Effector CD8-positive, alpha-beta T cell (primary cell): ENCODE data around the gene LYPLA2.
"Not testable (repeated sequence)": the region's sequence is repeated elsewhere in the genome, so short reads cannot be mapped to it uniquely, and the experiment has no call there.

ENCODE experiments used
- DNase-seq: peaks from one replicate; lab custom pipeline; 2025; lab: John Stamatoyannopoulos, UW

LYPLA2 gene

GRCh38 chr1:23801338-23801748 lies 10.4 kb downstream of the LYPLA2 start:
- no peak for DNase-seq

GRCh38 chr1:23801876-23802275 lies 10.9 kb downstream of the LYPLA2 start:
- DNase-seq: no peak

- not testable (repeated sequence) for DNase-seq
These were observed 11.9 kb downstream of the LYPLA2 start for GRCh38 chr1:23802809-23803342.

- DNase-seq: no peak
These were observed 12.7 kb downstream of the LYPLA2 start for GRCh38 chr1:23803674-23804073.

GRCh38 chr1:23804183-23804835 lies 13.4 kb downstream of the LYPLA2 start:
- no peak for DNase-seq

GRCh38 chr1:23805025-23805424 lies 14.1 kb downstream of the LYPLA2 start:
- no peak for DNase-seq

GRCh38 chr1:23806280-23806679 lies 15.3 kb downstream of the LYPLA2 start:
- no peak for DNase-seq

GRCh38 chr1:23807453-23807852 lies 16.5 kb downstream of the LYPLA2 start:
- no peak for DNase-seq

GRCh38 chr1:23809751-23810171 lies 18.8 kb downstream of the LYPLA2 start:
- peak; percentile 63 for DNase-seq

GRCh38 chr1:23810818-23811540 lies 20.0 kb downstream of the LYPLA2 start:
- DNase-seq: peak; percentile 20

GRCh38 chr1:23814016-23814415 lies 23.1 kb downstream of the LYPLA2 start:
- DNase-seq: no peak

- DNase-seq: no peak
These were observed 25.4 kb downstream of the LYPLA2 start for GRCh38 chr1:23816361-23816760.

GRCh38 chr1:23816906-23817305 lies 26.0 kb downstream of the LYPLA2 start:
- DNase-seq: no peak

GRCh38 chr1:23817633-23818032 lies 26.7 kb downstream of the LYPLA2 start:
- no peak for DNase-seq

GRCh38 chr1:23823767-23824166 lies 32.8 kb downstream of the LYPLA2 start:
- DNase-seq: no peak

GRCh38 chr1:23824711-23825075 lies 33.7 kb downstream of the LYPLA2 start:
- no peak for DNase-seq

- DNase-seq: peak; percentile 83
These were observed 34.3 kb downstream of the LYPLA2 start, which contains the start of gene HMGCL for GRCh38 chr1:23825076-23825761. Gene HMGCL, minus strand, starts transcription at chr1:23825429. Its CDS starts 14 bp downstream, at chr1:23825415.

GRCh38 chr1:23825762-23826522 lies 35.0 kb downstream of the LYPLA2 start:
- no peak for DNase-seq

- DNase-seq: not testable (repeated sequence)
These were observed 35.6 kb downstream of the LYPLA2 start for GRCh38 chr1:23826590-23826989.

GRCh38 chr1:23827717-23828116 lies 36.8 kb downstream of the LYPLA2 start:
- DNase-seq: no peak

GRCh38 chr1:23834156-23834555 lies 43.2 kb downstream of the LYPLA2 start:
- DNase-seq: not testable (repeated sequence)

- no peak for DNase-seq
These were observed 45.1 kb downstream of the LYPLA2 start for GRCh38 chr1:23836037-23836436.
